Mesendoderm (in vitro differentiated cells): ENCODE data around the gene IL15.
A peak's percentile ranks its signal among the peaks of the same experiment; 100 is the strongest.

Source experiments
- DNase-seq: peaks from one replicate; pipeline ENCODE4 v3.0.0; 2013
- H2AK5ac ChIP-seq: 2 replicates; pipeline ENCODE4 v1.6.1; 2013; ENCODE audit warnings: low read length, inconsistent platforms
- H2BK120ac ChIP-seq: 2 replicates; pipeline ENCODE4 v1.6.1; 2013; ENCODE audit warnings: low read depth, mild to moderate bottlenecking, low read length, moderate library complexity, mixed read lengths
- H2BK15ac ChIP-seq: replicated peaks from 2 replicates; pipeline ENCODE4 v1.6.1; 2013; ENCODE audit warnings: low read depth, mild to moderate bottlenecking, moderate library complexity
- H2BK5ac ChIP-seq: 2 replicates; pipeline ENCODE4 v1.6.1; 2013; ENCODE audit warnings: low read length, inconsistent platforms
- H3K18ac ChIP-seq: 2 replicates; pipeline ENCODE4 v1.6.1; 2013; ENCODE audit warnings: mild to moderate bottlenecking, low read length, mixed read lengths
- H3K23ac ChIP-seq: one replicate; pipeline ENCODE4 v1.6.1; 2013; ENCODE audit warnings: low read length
- H3K27ac ChIP-seq: 2 replicates; pipeline ENCODE4 v1.5.1; 2013; ENCODE audit warnings: low read depth, mild to moderate bottlenecking, inconsistent platforms, low read length, moderate library complexity
- H3K27me3 ChIP-seq: 2 replicates; pipeline ENCODE4 v1.6.1; 2013; ENCODE audit warnings: low read length, control low read depth, mild to moderate bottlenecking, inconsistent platforms; ENCODE audit not compliant: insufficient read depth, poor library complexity
- H3K36me3 ChIP-seq: 2 replicates; pipeline ENCODE4 v1.6.1; 2013; ENCODE audit warnings: low read length, inconsistent platforms; ENCODE audit not compliant: control insufficient read depth, insufficient read depth
- H3K4ac ChIP-seq: one replicate; pipeline ENCODE4 v1.6.1; 2013; ENCODE audit warnings: low read depth, mild to moderate bottlenecking, low read length, moderate library complexity
- H3K4me1 ChIP-seq: 2 replicates; pipeline ENCODE4 v1.6.1; 2013; ENCODE audit warnings: low read depth, low read length, inconsistent platforms; ENCODE audit not compliant: control insufficient read depth
- H3K4me2 ChIP-seq: 2 replicates; pipeline ENCODE4 v1.6.1; 2013; ENCODE audit warnings: low read length
- H3K4me3 ChIP-seq: 2 replicates; pipeline ENCODE4 v1.5.1; 2013; ENCODE audit warnings: mild to moderate bottlenecking, low read length
- H3K56ac ChIP-seq: one replicate; pipeline ENCODE4 v1.6.1; 2013; ENCODE audit warnings: low read length
- H3K79me1 ChIP-seq: 2 replicates; pipeline ENCODE4 v1.6.1; 2013; ENCODE audit warnings: low read length, inconsistent platforms
- H3K79me2 ChIP-seq: 2 replicates; pipeline ENCODE4 v1.6.1; 2013; ENCODE audit warnings: mild to moderate bottlenecking, low read length; ENCODE audit not compliant: control insufficient read depth, insufficient read depth
- H3K9ac ChIP-seq: 2 replicates; pipeline ENCODE4 v1.6.1; 2013; ENCODE audit warnings: low read length, inconsistent platforms
- H4K5ac ChIP-seq: one replicate; pipeline ENCODE4 v1.6.1; 2013; ENCODE audit warnings: low read length
- H4K8ac ChIP-seq: one replicate; pipeline ENCODE4 v1.6.1; 2013; ENCODE audit warnings: low read depth, mild to moderate bottlenecking, control low read depth, low read length, moderate library complexity
- WGBS: extraction: QIAGEN DNeasy Blood & Tissue Kit; methylation state at CpG from one replicate; pipeline ENCODE4 v1.1.7; 2013; ENCODE audit warnings: low lambda C conversion rate, missing lambda C conversion rate; ENCODE audit not compliant: insufficient coverage; ENCODE audit errors: extremely low coverage; 5-methylcytosine and 5-hydroxymethylcytosine counted together

Gene IL15

DNA sequence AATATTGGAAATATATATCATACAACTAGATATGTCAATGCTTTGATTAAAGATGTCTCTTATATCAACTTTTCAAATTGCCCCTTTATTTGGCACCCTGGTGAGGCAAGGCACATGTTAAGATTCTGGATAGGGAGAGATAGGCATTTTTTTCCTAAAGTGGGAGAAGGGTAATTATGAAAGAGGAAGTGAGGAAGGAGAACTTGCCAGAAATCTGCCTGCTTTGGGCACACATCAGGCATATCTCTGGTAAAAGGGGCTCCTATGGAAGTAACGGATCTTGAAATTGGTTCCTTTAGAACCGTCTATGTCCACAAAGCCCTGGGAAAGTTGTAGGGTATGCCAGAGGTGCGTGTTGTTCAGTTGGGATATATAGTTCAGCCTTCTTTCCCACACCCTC lies 5.7 kb downstream of the IL15 start:
- H2BK15ac ChIP-seq, result no peak overlapping the region
- no peak overlapping the region for H2BK5ac ChIP-seq
- H2BK120ac ChIP-seq, result no peak overlapping the region
- no peak for DNase-seq
- no peak overlapping the region for H3K18ac ChIP-seq
- H2AK5ac ChIP-seq, result no peak overlapping the region
- no peaks in the 10 kb centered on the region for H3K4me1 ChIP-seq
- H3K36me3 ChIP-seq, result no peaks in the 10 kb centered on the region
- no peaks in the 10 kb centered on the region for H3K79me1 ChIP-seq
- H4K5ac ChIP-seq, result no peak overlapping the region
- H3K9ac ChIP-seq, result no peak overlapping the region
- H3K27ac ChIP-seq, result no peak overlapping the region
- H3K56ac ChIP-seq, result no peak overlapping the region
- no CpG with 5 or more reads among the region's 3 CpGs for WGBS
- H3K27me3 ChIP-seq, result no peaks in the 10 kb centered on the region
- no peak overlapping the region for H4K8ac ChIP-seq
- H3K4ac ChIP-seq, result no peak overlapping the region
- no peaks in the 10 kb centered on the region for H3K79me2 ChIP-seq
- no peak overlapping the region for H3K4me2 ChIP-seq
- H3K23ac ChIP-seq, result no peak overlapping the region
- H3K4me3 ChIP-seq, result no peak overlapping the region

DNA sequence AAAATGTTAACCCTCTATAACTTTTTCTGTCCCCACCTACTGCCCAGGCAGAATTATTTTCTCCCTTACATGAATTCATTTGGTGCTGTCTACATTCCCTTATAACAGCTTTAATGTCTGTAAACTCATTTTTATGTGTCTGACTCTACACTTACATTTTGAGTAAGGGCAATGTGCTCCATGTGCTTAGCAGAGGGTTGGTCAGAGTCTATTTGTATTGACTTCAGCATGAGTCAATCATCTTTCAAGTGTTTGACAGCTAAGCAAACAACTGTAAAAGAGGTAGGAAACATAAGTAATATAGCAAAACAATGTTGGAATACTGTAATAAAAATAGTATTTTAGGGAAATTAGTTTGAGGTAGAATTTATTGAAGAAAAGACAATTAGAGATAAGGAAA lies 6.3 kb downstream of the IL15 start:
- H3K79me2 ChIP-seq, result no peaks in the 10 kb centered on the region
- H3K4me2 ChIP-seq, result no peak overlapping the region
- no peak overlapping the region for H3K4me3 ChIP-seq
- no peak overlapping the region for H3K56ac ChIP-seq
- H2BK15ac ChIP-seq, result no peak overlapping the region
- H3K23ac ChIP-seq, result no peak overlapping the region
- H3K79me1 ChIP-seq, result no peaks in the 10 kb centered on the region
- H3K9ac ChIP-seq, result no peak overlapping the region
- H2BK120ac ChIP-seq, result no peak overlapping the region
- H3K27ac ChIP-seq, result no peak overlapping the region
- DNase-seq, result no peak
- H3K36me3 ChIP-seq, result no peaks in the 10 kb centered on the region
- no peak overlapping the region for H4K8ac ChIP-seq
- H3K18ac ChIP-seq, result no peak overlapping the region
- H2AK5ac ChIP-seq, result no peak overlapping the region
- no peak overlapping the region for H2BK5ac ChIP-seq
- H3K4me1 ChIP-seq, result no peaks in the 10 kb centered on the region
- no peak overlapping the region for H4K5ac ChIP-seq
- no peak overlapping the region for H3K4ac ChIP-seq
- H3K27me3 ChIP-seq, result no peaks in the 10 kb centered on the region

GRCh38 chr4:141643557-141643956 lies 7.2 kb downstream of the IL15 start:
- Histone ChIP-seq H2BK5ac (no peak overlapping the region), H3K4me3 (no peak overlapping the region), H2BK15ac (no peak overlapping the region), H3K27me3 (no peaks in the 10 kb centered on the region), H3K4me1 (no peaks in the 10 kb centered on the region), H4K8ac (no peak overlapping the region), H3K27ac (no peak overlapping the region), H3K9ac (no peak overlapping the region), H3K79me2 (no peaks in the 10 kb centered on the region), H2BK120ac (no peak overlapping the region), H3K18ac (no peak overlapping the region), H3K23ac (no peak overlapping the region), H3K79me1 (no peaks in the 10 kb centered on the region), H3K56ac (no peak overlapping the region), H2AK5ac (no peak overlapping the region), H3K36me3 (no peaks in the 10 kb centered on the region), H3K4me2 (no peak overlapping the region), H3K4ac (no peak overlapping the region), H4K5ac (no peak overlapping the region)
- no CpG with 5 or more reads among the region's 1 CpG for WGBS
- no peak for DNase-seq

DNA sequence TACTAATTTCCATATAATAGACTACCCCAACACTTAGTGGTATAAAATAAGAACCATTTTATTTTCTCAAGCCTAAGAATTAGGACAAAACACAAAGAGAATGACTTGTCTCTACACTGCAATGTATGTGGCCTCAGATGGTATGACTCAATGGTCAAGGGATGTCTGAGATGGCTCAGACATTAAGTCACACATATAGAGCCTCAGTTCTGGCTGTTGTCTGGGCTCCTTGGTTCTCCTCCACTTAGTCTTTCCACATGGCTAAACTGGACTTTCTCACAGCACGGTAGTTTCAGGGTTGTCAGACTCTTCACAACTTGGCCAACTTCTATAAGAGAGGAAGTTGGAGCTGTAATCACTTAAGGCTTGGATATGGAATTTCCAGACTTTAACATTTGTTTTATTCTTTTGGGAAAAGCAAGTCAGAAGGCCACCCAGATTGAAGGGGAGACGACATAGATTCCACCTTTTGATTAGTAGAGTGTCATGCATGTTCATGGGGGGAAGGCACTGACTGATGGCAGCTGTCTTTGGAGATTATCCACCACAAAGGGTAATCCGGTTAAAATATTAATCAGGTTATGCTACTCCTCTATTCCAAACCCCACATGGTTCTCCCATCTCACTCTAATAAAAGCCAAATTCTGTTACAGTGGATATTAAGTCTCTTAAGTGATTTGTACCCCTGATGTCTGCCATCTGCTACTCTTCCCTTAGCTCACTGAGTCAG lies 9.4 kb downstream of the IL15 start:
- H3K79me2 ChIP-seq, result no peaks in the 10 kb centered on the region
- no peak overlapping the region for H3K18ac ChIP-seq
- H3K56ac ChIP-seq, result no peak overlapping the region
- no peak overlapping the region for H3K27ac ChIP-seq
- no peak overlapping the region for H3K4ac ChIP-seq
- no peak overlapping the region for H2BK15ac ChIP-seq
- H4K5ac ChIP-seq, result no peak overlapping the region
- no peaks in the 10 kb centered on the region for H3K27me3 ChIP-seq
- no peak overlapping the region for H2BK5ac ChIP-seq
- no peaks in the 10 kb centered on the region for H3K79me1 ChIP-seq
- H4K8ac ChIP-seq, result no peak overlapping the region
- no peak overlapping the region for H2BK120ac ChIP-seq
- no peak overlapping the region for H3K23ac ChIP-seq
- DNase-seq, result peak; percentile 38
- no CpG with 5 or more reads among the region's 3 CpGs for WGBS
- no peak overlapping the region for H2AK5ac ChIP-seq
- no peak overlapping the region for H3K4me3 ChIP-seq
- H3K9ac ChIP-seq, result no peak overlapping the region
- H3K4me1 ChIP-seq, result no peaks in the 10 kb centered on the region
- no peaks in the 10 kb centered on the region for H3K36me3 ChIP-seq
- H3K4me2 ChIP-seq, result no peak overlapping the region

DNA sequence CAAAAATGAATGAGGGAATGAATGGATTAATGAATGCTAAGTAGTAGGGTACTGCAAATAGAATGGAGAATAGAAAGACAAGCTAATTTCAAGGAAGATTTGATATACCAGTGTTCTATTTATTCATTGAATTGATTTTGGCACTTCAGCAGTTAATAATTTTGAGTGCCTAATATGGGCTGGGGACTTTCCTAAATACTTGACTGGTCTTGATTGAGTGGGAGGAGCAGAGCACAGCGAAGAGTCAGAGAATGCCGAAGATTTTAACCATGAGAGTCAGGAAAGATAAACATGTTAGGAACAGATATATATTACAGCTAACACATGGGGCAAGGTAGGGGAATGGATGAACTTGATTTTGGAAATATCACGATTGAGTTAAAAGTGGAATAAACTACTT lies 10.6 kb downstream of the IL15 start:
- Histone ChIP-seq H3K4me1 (no peaks in the 10 kb centered on the region), H2AK5ac (no peak overlapping the region), H2BK5ac (no peak overlapping the region), H4K5ac (no peak overlapping the region), H3K56ac (no peak overlapping the region), H3K23ac (no peak overlapping the region), H3K27ac (no peak overlapping the region), H3K4ac (no peak overlapping the region), H3K79me2 (no peaks in the 10 kb centered on the region), H3K36me3 (no peaks in the 10 kb centered on the region), H3K4me3 (no peak overlapping the region), H3K79me1 (no peaks in the 10 kb centered on the region), H2BK15ac (no peak overlapping the region), H3K18ac (no peak overlapping the region), H3K27me3 (no peaks in the 10 kb centered on the region), H3K9ac (no peak overlapping the region), H4K8ac (no peak overlapping the region), H2BK120ac (no peak overlapping the region), H3K4me2 (no peak overlapping the region)
- no peak for DNase-seq
- WGBS, result no CpG with 5 or more reads among the region's 3 CpGs

GRCh38 chr4:141647966-141648365 lies 11.6 kb downstream of the IL15 start:
- Histone ChIP-seq H3K56ac (no peak overlapping the region), H2BK15ac (no peak overlapping the region), H2BK5ac (no peak overlapping the region), H4K5ac (no peak overlapping the region), H4K8ac (no peak overlapping the region), H3K4me2 (no peak overlapping the region), H2BK120ac (no peak overlapping the region), H3K4me1 (no peaks in the 10 kb centered on the region), H3K4ac (no peak overlapping the region), H3K4me3 (no peak overlapping the region), H3K23ac (no peak overlapping the region), H3K79me2 (no peaks in the 10 kb centered on the region), H3K9ac (no peak overlapping the region), H3K18ac (no peak overlapping the region), H3K36me3 (no peaks in the 10 kb centered on the region), H3K27me3 (no peaks in the 10 kb centered on the region), H2AK5ac (no peak overlapping the region), H3K27ac (no peak overlapping the region), H3K79me1 (no peaks in the 10 kb centered on the region)
- no peak for DNase-seq
- 100% methylated on average over 1 of the region's 1 CpG for WGBS
